Gastrocnemius medialis (tissue), 4 donors: ENCODE data around the gene GULP1. TPM values are rescaled to one million over a fixed set of nuclear protein-coding genes. Genes with fewer than 3 reads are reported as not detected.

Source experiments
- ATAC-seq, 2 donors: fragments of 150-250 bp; one replicate each; pipeline ENCODE4 v1.9.1; 2016
- DNase-seq, 2 donors: peaks; one replicate each; pipeline ENCODE4 v3.0.0-alpha.2; 2019
- H3K27ac ChIP-seq, 4 donors: fragments of 200-600 bp; sonication (generic); 1 replicate in 1 of 4; 2 replicates in 3 of 4; pipeline ENCODE4 v1.5.1; 2016 to 2018; ENCODE audit warnings: mild to moderate bottlenecking in 2 of 4, moderate library complexity in 1 of 4
- H3K27me3 ChIP-seq, 3 donors: fragments of 200-600 bp; sonication (generic) in 2 of 3; 1 replicate in 1 of 3; 2 replicates in 2 of 3; pipeline versions ENCODE4 v1.5.1 to v1.6.0; 2016 to 2019; ENCODE audit warnings: mild to moderate bottlenecking in 1 of 3, moderate library complexity in 1 of 3
- H3K36me3 ChIP-seq, 2 donors: fragments of 200-600 bp; sonication (generic) in 1 of 2; one replicate each; pipeline ENCODE4 v1.5.1; 2017 to 2018
- H3K4me1 ChIP-seq, 2 donors: fragments of 200-600 bp; sonication (generic) in 1 of 2; one replicate each; pipeline ENCODE4 v1.5.1; 2016 to 2017; ENCODE audit warnings: mild to moderate bottlenecking in 2 of 2
- H3K4me3 ChIP-seq, 4 donors: fragments of 200-600 bp; sonication (generic) in 3 of 4; 1 replicate in 1 of 4; 2 replicates in 3 of 4; pipeline ENCODE4 v1.5.1; 2016 to 2019; ENCODE audit warnings: mild to moderate bottlenecking in 2 of 4
- H3K9me3 ChIP-seq, 3 donors: fragments of 200-600 bp; sonication (generic) in 2 of 3; 1 replicate in 1 of 3; 2 replicates in 2 of 3; pipeline ENCODE4 v1.5.1; 2016 to 2019
- POLR2A ChIP-seq, 2 donors: fragments of 450-650 bp; IDR thresholded peaks; one replicate each; pipeline ENCODE4 v1.6.1; 2017; ENCODE audit warnings: antibody characterized with exemption in 2 of 2, mild to moderate bottlenecking in 2 of 2, moderate library complexity in 2 of 2
- in situ Hi-C, 4 donors: fragments of 200-750 bp; cut with MboI; loops; one replicate each; pipeline versions ENCODE4 v1.15.0 to v1.8.0; 2017; ENCODE audit warnings: low sequenced_read_pairs in 4 of 4
- intact Hi-C: fragments of 100-400 bp; cut with DNase I; formaldehyde crosslinking; loops from one replicate; pipeline ENCODE4 v1.15.1; 2023; ENCODE audit warnings: low total_unique reads
- total RNA-seq, 4 donors: library from RNA; depleted of rRNA; stranded (reverse); fragments of >200 nt; gene quantifications; one replicate each; pipeline versions ENCODE4 v1.1.0 to v1.2.3, GENCODE V29; 2016
- TF ChIP-seq, protein P1 (sequence below), 5 experiments: fragments of 450-650 bp in 3 of 5; fragments of 200-600 bp in 2 of 5; sonication (generic) in 2 of 5; IDR thresholded peaks in 4 of 5; conservative IDR thresholded peaks in 1 of 5; 1 replicate in 4 of 5; 2 replicates in 1 of 5; pipeline ENCODE4 v1.5.1; 2016 to 2019; ENCODE audit warnings: antibody characterized with exemption in 5 of 5, mild to moderate bottlenecking in 3 of 5, moderate library complexity in 3 of 5

GULP1 gene
- total RNA-seq, 4 donors from 2014 or later: 7.3 to 16.4 (median 12.1) TPM

DNA sequence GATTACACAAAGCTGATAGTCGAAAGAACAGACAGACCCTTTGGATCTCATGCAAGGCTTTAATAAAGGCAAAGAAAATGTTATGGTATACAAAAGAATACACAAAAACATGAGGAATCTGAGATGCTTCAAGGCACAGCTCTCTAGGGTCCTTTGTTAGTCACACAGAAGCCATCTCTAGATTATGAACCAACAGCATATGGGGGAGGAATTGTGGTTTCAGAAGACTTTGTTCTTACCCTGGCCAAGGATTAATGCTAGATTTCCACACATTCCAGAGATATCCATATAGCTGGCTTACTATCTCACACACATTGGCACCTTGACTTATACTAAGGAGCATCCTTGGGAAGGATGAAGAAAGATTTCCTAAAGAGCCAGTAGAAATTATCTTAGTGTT is 206.1 kb downstream of the GULP1 start:
- Histone ChIP-seq H3K4me1 (no peaks in the 10 kb centered on the region), H3K36me3 (no peaks in the 10 kb centered on the region), H3K4me3 (no peak overlapping the region), H3K27ac (no peak overlapping the region), H3K9me3 (no peaks in the 10 kb centered on the region), H3K27me3 (no peaks in the 10 kb centered on the region)
- intact Hi-C loops: no loop called here
- TF ChIP-seq POLR2A (IDR thresholded peaks at IDR 0.05): no peak
- TF ChIP-seq, protein P1, sequence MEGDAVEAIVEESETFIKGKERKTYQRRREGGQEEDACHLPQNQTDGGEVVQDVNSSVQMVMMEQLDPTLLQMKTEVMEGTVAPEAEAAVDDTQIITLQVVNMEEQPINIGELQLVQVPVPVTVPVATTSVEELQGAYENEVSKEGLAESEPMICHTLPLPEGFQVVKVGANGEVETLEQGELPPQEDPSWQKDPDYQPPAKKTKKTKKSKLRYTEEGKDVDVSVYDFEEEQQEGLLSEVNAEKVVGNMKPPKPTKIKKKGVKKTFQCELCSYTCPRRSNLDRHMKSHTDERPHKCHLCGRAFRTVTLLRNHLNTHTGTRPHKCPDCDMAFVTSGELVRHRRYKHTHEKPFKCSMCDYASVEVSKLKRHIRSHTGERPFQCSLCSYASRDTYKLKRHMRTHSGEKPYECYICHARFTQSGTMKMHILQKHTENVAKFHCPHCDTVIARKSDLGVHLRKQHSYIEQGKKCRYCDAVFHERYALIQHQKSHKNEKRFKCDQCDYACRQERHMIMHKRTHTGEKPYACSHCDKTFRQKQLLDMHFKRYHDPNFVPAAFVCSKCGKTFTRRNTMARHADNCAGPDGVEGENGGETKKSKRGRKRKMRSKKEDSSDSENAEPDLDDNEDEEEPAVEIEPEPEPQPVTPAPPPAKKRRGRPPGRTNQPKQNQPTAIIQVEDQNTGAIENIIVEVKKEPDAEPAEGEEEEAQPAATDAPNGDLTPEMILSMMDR (IDR thresholded peaks at IDR 0.05 in 4 of 5, conservative IDR thresholded peaks at IDR 0.05 in 1 of 5): no peak
- ATAC-seq: no peak
- in situ Hi-C loops: no loop called here
- DNase-seq: no peak

DNA sequence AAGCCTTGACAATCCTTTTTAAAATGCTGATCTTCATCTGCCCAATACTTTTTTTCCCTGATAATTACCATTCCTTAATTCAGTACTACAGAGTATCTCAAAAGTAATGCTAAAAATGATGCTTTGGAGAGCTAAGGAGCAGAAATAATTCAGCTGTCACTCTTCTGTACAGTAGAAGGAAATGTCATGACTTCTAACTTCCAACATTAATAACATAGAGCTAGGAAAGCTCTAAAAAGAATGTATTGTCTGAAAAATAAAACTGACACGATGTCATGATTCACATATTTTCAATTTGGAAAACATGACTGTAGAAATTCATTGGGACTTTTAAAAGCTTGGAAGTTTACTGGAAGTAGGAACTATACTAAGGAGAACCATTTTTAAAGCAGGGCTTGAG is 212.3 kb downstream of the GULP1 start:
- intact Hi-C loops (no loop called here), in situ Hi-C loops (loop anchor here (25.0 kb wide), 3 partner anchors 908 to 1017 kb away; no protein-coding TSS in a partner anchor)
- Histone ChIP-seq H3K4me1 (no peaks in the 10 kb centered on the region), H3K27ac (no peak overlapping the region), H3K27me3 (no peaks in the 10 kb centered on the region), H3K4me3 (no peak overlapping the region), H3K36me3 (no peaks in the 10 kb centered on the region), H3K9me3 (no peaks in the 10 kb centered on the region)
- no peak for TF ChIP-seq POLR2A (IDR thresholded peaks at IDR 0.05)
- TF ChIP-seq, protein P1 (IDR thresholded peaks at IDR 0.05 in 4 of 5, conservative IDR thresholded peaks at IDR 0.05 in 1 of 5): no peak
- DNase-seq (no peak), ATAC-seq (no peak)

DNA sequence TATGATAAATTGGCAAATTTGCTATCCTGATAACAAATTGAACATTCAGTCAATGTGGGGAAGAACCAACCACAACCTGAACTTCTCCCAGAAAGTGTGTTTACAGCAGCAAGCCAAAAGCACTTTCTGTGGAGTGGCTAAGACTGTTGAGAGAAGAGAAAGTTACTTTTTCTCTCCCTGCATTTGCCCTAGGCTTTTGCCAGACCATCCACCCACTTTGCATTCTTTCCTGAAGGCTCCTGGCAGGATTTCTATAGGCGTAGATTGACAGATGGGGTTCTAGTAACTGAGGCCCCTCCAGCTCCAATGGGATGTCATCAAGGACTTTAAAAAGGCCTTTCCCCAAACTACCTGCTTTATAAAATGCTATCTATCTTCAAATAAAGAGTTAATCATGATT is 215.2 kb downstream of the GULP1 start:
- intact Hi-C loops: no loop called here
- no peaks in the 10 kb centered on the region for H3K36me3 ChIP-seq
- TF ChIP-seq POLR2A (IDR thresholded peaks at IDR 0.05): no peak
- TF ChIP-seq, protein P1 (IDR thresholded peaks at IDR 0.05 in 4 of 5, conservative IDR thresholded peaks at IDR 0.05 in 1 of 5): no peak
- ATAC-seq (no peak), DNase-seq (no peak)
- H3K27ac ChIP-seq: no peak overlapping the region
- H3K4me3 ChIP-seq: no peak overlapping the region
- no peaks in the 10 kb centered on the region for H3K27me3 ChIP-seq
- H3K4me1 ChIP-seq: no peaks in the 10 kb centered on the region
- no peaks in the 10 kb centered on the region for H3K9me3 ChIP-seq
- in situ Hi-C loops: loop anchor here (25.0 kb wide), 3 partner anchors 905 to 1020 kb away; no protein-coding TSS in a partner anchor

DNA sequence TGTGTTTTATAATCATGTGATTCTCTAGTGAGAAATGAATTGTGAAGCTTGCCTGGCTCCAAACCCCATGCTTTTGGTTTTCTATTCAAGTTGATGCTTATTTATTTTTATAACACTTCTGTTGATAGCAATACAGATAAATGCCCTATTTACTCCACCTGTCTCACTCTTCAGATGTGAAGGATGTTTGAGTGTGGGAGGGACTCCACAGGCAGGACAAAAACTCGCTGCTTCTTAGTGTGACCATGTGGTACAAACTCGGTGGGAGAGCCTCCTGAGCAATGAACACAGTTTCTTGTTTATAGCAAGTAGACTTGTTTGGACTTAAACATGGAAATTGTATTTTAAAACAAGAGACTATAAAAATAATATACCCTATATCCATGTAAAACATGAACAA is 219.7 kb downstream of the GULP1 start:
- no peaks in the 10 kb centered on the region for H3K9me3 ChIP-seq
- H3K4me1 ChIP-seq: no peaks in the 10 kb centered on the region
- H3K4me3 ChIP-seq: no peak overlapping the region
- in situ Hi-C loops: loop anchor here (25.0 kb wide), 3 partner anchors 901 to 1024 kb away; no protein-coding TSS in a partner anchor
- DNase-seq (no peak), ATAC-seq (no peak)
- no peak overlapping the region for H3K27ac ChIP-seq
- H3K27me3 ChIP-seq: no peaks in the 10 kb centered on the region
- no peaks in the 10 kb centered on the region for H3K36me3 ChIP-seq
- intact Hi-C loops: loop anchor here (5.0 to 10.0 kb wide), 2 partner anchors 217 to 929 kb away; partner anchors contain the start of gene GULP1
- TF ChIP-seq POLR2A (IDR thresholded peaks at IDR 0.05): no peak
- TF ChIP-seq, protein P1 (IDR thresholded peaks at IDR 0.05 in 4 of 5, conservative IDR thresholded peaks at IDR 0.05 in 1 of 5): no peak

DNA sequence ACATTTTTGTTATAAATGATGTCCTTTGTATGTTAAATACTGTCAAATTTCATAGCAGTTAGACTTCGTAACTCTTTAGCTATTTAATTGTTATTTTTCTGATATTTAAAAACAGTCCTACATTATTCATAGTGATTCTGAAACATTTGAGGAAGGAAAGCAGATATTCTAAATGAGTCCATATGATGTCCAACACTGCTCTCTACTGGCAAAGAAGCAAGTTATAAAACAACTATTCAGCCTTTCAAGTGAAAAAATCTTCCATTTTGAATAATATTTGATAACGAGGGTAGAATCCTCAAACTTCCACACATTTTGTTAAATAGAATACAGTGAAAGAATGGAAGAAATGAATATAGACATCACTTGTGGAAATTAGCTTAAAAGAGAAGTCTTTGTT is 220.8 kb downstream of the GULP1 start:
- Histone ChIP-seq H3K27ac (no peak overlapping the region), H3K4me1 (no peaks in the 10 kb centered on the region), H3K27me3 (no peaks in the 10 kb centered on the region), H3K4me3 (no peak overlapping the region), H3K36me3 (no peaks in the 10 kb centered on the region), H3K9me3 (no peaks in the 10 kb centered on the region)
- intact Hi-C loops: loop anchor here (5.0 to 10.0 kb wide), 2 partner anchors 218 to 930 kb away; partner anchors contain the start of gene GULP1
- in situ Hi-C loops: loop anchor here (25.0 kb wide), 3 partner anchors 900 to 1025 kb away; no protein-coding TSS in a partner anchor
- no peak for TF ChIP-seq POLR2A (IDR thresholded peaks at IDR 0.05)
- TF ChIP-seq, protein P1 (IDR thresholded peaks at IDR 0.05 in 4 of 5, conservative IDR thresholded peaks at IDR 0.05 in 1 of 5): peak in 3 of 5 experiments; percentile 27 to 40 (median 29)
- ATAC-seq (no peak), DNase-seq (no peak)
